COLO668 (cell line): Measurements from ENCODE around the gene MLX.
"Not testable (repeated sequence)": the region's sequence is repeated elsewhere in the genome, so short reads cannot be mapped to it uniquely, and the experiment has no call there.

Experiments
- DNase-seq: peaks from one replicate; lab custom pipeline; 2025; ENCODE audit not compliant: unreplicated experiment; lab: John Stamatoyannopoulos, UW

MLX gene

GRCh38 chr17:42617956-42618431 is 51.1 kb downstream of the MLX start:
- no peak for DNase-seq

- DNase-seq, result peak; percentile 58
These were observed 51.7 kb downstream of the MLX start for GRCh38 chr17:42618442-42619150.

GRCh38 chr17:42621987-42622386 is 55.1 kb downstream of the MLX start:
- DNase-seq, result not testable (repeated sequence)
